ENCODE data around the gene WDR53. TPM values are rescaled to one million over a fixed set of nuclear protein-coding genes. Genes with fewer than 3 reads are reported as not detected.
A peak's percentile ranks its signal among the peaks of the same experiment; 100 is the strongest.

WDR53 gene
- total RNA-seq, 1 experiment from 2014 or later = 14.8 TPM

DNA sequence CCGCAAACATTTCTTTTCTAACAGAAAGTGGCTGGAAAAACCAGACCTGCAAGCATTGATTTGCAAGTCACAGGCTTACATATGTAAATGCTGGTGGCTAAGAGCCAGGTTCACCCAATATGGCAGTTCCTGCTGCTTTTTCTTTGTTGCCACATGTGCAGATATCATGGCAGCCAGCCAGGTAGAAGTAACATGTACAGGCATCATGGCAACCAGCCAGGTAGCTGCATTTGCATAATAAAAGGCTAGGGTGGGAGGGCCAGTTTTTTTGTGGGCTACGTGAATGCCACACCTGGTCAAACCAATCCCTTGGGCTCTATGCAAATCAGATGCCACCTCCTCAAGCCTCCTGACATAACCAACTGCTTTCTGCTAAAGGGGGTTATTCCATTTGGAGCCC, 50.4 kb downstream of the WDR53 start:
- no peaks in the 10 kb centered on the region for H3K9me3 ChIP-seq (ENCODE audit: control insufficient read depth in 1 of 2, insufficient read depth in 1 of 2, low read depth in 1 of 2, low read length in 2 of 2)
- H3K4me3 ChIP-seq (replicated peaks in 1 of 2; ENCODE audit: low read depth in 1 of 2, low read length in 2 of 2) = no peak overlapping the region
- no peak overlapping the region for H3K4me2 ChIP-seq (ENCODE audit: low read length)
- CTCF ChIA-PET = interaction anchor here (1.0 to 2.9 kb wide), 5 partner anchors 10 to 445 kb away, joined by 3 to 13 read pairs (median 10); no protein-coding TSS in a partner anchor
- DNase-seq (ENCODE audit: low read depth, low spot score) (no peak), ATAC-seq (no peak)
- no peaks in the 10 kb centered on the region for H3K27me3 ChIP-seq (ENCODE audit: insufficient read depth, low read length)
- no peak overlapping the region for H2AFZ ChIP-seq (ENCODE audit: low read depth, low read length, poor library complexity, severe bottlenecking)
- BruUV-seq (replicated peaks) = no TSS peak
- RAD21 ChIA-PET (ENCODE audit: low non-redundant PET in 1 of 2, low total read pairs in 2 of 2, uncharacterized antibody in 2 of 2, unreplicated experiment in 2 of 2) = no interaction called here
- H3K9ac ChIP-seq (ENCODE audit: low read length) = no peak overlapping the region
- TF ChIP-seq, protein P1, sequence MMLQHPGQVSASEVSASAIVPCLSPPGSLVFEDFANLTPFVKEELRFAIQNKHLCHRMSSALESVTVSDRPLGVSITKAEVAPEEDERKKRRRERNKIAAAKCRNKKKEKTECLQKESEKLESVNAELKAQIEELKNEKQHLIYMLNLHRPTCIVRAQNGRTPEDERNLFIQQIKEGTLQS (IDR thresholded peaks at IDR 0.05) = no peak
- TF ChIP-seq RAD21 (IDR thresholded peaks at IDR 0.05; ENCODE audit: low read depth) (no peak), EGR1 (IDR thresholded peaks at IDR 0.05; ENCODE audit: low read depth) (no peak)
- no peaks in the 10 kb centered on the region for H3K36me3 ChIP-seq (ENCODE audit: control insufficient read depth in 1 of 2, insufficient read depth in 2 of 2, low read length in 2 of 2)
- no peaks in the 10 kb centered on the region for H3K9me2 ChIP-seq (ENCODE audit: insufficient read depth)
- H3K27ac ChIP-seq (ENCODE audit: low read depth, low read length) = no peak overlapping the region
- no peaks in the 10 kb centered on the region for H3K79me2 ChIP-seq (ENCODE audit: insufficient read depth, low read length)
- intact Hi-C loops (cut with micrococcal nuclease) = loop anchor here (2.0 kb wide), 3 partner anchors 31 to 491 kb away; no protein-coding TSS in a partner anchor
- POLR2A ChIA-PET = no interaction called here
- H4K20me1 ChIP-seq (ENCODE audit: insufficient read depth) = no peaks in the 10 kb centered on the region
- peaks cover 2 to 7% of the 10 kb centered on the region in 2 experiments; a peak in 2 of 4 replicates for H3K4me1 ChIP-seq (ENCODE audit: control insufficient read depth in 1 of 2, insufficient read depth in 2 of 2, low read length in 2 of 2)

GRCh38 chr3:196517162-196517800, 51.1 kb downstream of the WDR53 start:
- DNase-seq (ENCODE audit: low read depth, low spot score) = no peak
- intact Hi-C loops (cut with micrococcal nuclease) = no loop called here
- H3K27me3 ChIP-seq (ENCODE audit: insufficient read depth, low read length) = no peaks in the 10 kb centered on the region
- RAD21 ChIA-PET (ENCODE audit: low non-redundant PET in 1 of 2, low total read pairs in 2 of 2, uncharacterized antibody in 2 of 2, unreplicated experiment in 2 of 2) = interaction anchor here in 1 of 2 experiments (0.7 to 0.8 kb wide), 2 partner anchors 262 to 346 kb away, joined by 3 read pairs; no protein-coding TSS in a partner anchor
- H3K4me2 ChIP-seq (ENCODE audit: low read length) = no peak overlapping the region
- no peak overlapping the region for H2AFZ ChIP-seq (ENCODE audit: low read depth, low read length, poor library complexity, severe bottlenecking)
- H3K4me1 ChIP-seq (ENCODE audit: control insufficient read depth in 1 of 2, insufficient read depth in 2 of 2, low read length in 2 of 2) = peaks cover 2 to 7% of the 10 kb centered on the region in 2 experiments; a peak in 2 of 4 replicates
- CTCF ChIA-PET = interaction anchor here (1.0 to 2.9 kb wide), 4 partner anchors 9 to 444 kb away, joined by 3 to 13 read pairs (median 8); no protein-coding TSS in a partner anchor
- no peaks in the 10 kb centered on the region for H3K9me3 ChIP-seq (ENCODE audit: control insufficient read depth in 1 of 2, insufficient read depth in 1 of 2, low read depth in 1 of 2, low read length in 2 of 2)
- no TSS peak for BruUV-seq (replicated peaks)
- POLR2A ChIA-PET = interaction anchor here (0.7 kb wide), 1 partner anchor 13 kb away, joined by 5 read pairs; no protein-coding TSS in a partner anchor
- no peak overlapping the region for H3K9ac ChIP-seq (ENCODE audit: low read length)
- H3K9me2 ChIP-seq (ENCODE audit: insufficient read depth) = no peaks in the 10 kb centered on the region
- H3K4me3 ChIP-seq (replicated peaks in 1 of 2; ENCODE audit: low read depth in 1 of 2, low read length in 2 of 2) = no peak overlapping the region
- H4K20me1 ChIP-seq (ENCODE audit: insufficient read depth) = no peaks in the 10 kb centered on the region
- H3K36me3 ChIP-seq (ENCODE audit: control insufficient read depth in 1 of 2, insufficient read depth in 2 of 2, low read length in 2 of 2) = no peaks in the 10 kb centered on the region
- H3K79me2 ChIP-seq (ENCODE audit: insufficient read depth, low read length) = no peaks in the 10 kb centered on the region
- peak; percentile 45; the same call in 1 of the 2 replicates for ATAC-seq
- H3K27ac ChIP-seq (ENCODE audit: low read depth, low read length) = no peak overlapping the region
- TF ChIP-seq ELF1 (IDR thresholded peaks at IDR 0.05; ENCODE audit: borderline replicate concordance, low read depth) (no peak), RAD21 (IDR thresholded peaks at IDR 0.05; ENCODE audit: low read depth) (peak; percentile 53)
- TF ChIP-seq, protein P2, sequence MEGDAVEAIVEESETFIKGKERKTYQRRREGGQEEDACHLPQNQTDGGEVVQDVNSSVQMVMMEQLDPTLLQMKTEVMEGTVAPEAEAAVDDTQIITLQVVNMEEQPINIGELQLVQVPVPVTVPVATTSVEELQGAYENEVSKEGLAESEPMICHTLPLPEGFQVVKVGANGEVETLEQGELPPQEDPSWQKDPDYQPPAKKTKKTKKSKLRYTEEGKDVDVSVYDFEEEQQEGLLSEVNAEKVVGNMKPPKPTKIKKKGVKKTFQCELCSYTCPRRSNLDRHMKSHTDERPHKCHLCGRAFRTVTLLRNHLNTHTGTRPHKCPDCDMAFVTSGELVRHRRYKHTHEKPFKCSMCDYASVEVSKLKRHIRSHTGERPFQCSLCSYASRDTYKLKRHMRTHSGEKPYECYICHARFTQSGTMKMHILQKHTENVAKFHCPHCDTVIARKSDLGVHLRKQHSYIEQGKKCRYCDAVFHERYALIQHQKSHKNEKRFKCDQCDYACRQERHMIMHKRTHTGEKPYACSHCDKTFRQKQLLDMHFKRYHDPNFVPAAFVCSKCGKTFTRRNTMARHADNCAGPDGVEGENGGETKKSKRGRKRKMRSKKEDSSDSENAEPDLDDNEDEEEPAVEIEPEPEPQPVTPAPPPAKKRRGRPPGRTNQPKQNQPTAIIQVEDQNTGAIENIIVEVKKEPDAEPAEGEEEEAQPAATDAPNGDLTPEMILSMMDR (IDR thresholded peaks at IDR 0.05 in 2 of 3, conservative IDR thresholded peaks at IDR 0.05 in 1 of 3; ENCODE audit: borderline replicate concordance in 1 of 3, insufficient read depth in 1 of 3, low read depth in 2 of 3, low read length in 2 of 3) = peak in 1 of 3 experiments; percentile 25; a peak in 1 of 6 replicates
